HG03575 (cell line): ENCODE data around the gene ASPG.

Source experiments
- ATAC-seq: cut with Tn5 transposase; IDR thresholded peaks from one replicate; pipeline ENCODE4 v1.9.1; 2021; ENCODE audit not compliant: unreplicated experiment, insufficient number of reproducible peaks, low FRiP score; ENCODE audit errors: extremely low read depth

Gene ASPG

DNA sequence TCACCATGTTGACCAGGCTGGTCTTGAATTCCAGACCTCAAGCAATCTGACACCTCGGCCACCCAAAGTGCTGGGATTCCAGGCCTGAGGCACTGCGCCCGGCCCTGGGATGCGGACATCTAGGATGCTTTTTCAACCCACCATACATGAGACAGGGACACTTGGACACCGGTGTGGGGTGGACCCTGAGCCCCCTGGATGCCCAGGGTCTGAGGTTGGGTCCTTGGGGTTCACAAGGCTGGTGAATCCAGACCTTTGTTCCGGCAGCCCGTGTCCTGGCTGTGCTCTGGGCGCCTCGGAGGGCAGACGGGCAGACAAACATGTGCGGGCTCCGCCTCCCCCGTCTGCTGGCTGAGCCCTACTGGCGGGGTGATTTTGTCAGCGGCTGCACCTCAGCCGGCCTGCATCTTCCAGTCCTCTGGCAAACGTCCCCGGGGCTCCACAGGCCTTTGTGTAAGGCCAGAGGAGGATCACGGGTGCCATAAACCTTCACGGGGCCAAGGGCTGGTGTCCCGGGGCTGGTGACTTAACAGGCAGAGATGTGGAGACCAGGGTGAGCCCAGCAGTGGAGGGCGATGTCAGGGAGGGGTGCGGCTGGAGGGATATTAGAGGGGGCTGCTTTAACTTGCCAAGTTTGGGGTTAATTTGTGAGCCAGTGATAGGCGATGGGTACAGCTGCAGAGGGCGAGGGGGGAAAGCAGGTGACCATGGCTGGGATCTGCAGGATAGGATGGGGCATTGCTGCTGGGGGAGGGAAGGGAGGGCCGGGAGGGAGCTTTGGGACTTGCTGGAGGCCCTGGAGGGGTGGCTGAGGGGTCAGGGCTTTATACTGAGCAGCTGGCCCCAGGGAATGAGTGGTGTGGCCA, 5.8 kb downstream of the ASPG start:
- ATAC-seq = no peak

DNA sequence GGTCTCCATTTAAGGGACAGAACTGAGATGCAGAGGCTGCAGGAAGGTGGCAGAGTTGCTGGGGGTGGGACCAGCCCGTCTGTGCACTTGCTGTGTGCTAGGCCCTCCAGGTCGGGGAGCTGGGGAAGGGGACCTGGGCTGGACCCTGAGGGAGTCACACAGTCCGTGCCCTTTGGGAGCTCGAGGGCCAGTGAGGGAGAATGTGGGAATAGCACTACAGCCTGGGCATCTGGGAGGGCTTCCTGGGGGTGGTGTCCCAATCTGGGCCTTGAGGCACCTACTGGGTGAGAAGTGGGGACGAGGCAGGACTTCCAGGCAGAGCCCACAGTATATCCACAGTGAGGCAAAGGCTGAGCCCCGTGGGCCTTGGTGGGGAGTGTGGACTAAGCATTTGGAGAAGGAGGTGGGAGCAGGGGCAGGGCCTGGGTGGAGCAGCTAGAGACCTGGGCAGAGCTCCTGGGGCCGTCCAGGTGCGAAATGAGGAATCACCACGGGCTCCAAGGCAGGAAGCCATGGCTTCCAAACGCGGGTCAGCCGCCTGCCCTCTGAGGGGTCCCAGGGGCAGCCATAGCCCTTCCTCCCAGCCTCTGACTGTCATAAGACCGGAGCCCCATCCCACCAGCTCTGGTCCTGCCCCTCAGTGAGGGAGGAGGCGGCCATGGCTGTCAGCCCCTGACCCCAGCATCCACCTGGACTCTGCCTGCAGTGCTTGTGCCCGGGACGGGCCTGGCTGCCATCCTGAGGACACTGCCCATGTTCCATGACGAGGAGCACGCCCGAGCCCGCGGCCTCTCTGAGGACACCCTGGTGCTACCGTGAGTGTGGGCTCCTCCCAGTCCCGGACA, 6.6 kb downstream of the ASPG start:
- no peak for ATAC-seq

DNA sequence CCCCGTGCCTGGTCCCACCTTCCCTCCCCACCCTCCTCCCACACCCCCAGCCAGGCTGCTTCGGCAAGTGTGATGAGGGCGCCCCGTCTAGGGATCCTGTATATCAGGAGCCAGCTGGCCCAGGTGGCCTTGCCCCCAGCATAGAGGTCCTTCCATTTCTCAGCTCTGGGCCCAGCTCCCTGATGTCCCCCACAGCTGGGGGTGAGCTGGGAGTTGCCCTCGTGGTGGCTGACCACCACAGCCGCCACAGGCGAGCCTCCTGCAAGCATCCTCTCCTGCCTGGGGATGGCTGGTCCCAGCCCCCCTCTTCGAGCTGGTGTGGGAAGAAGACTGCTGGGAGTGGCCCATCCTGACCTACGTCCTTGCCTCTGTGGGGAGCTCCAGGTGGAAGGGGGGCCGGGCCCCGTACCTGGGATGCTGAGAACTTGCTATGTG, 7.4 kb downstream of the ASPG start:
- no peak for ATAC-seq

DNA sequence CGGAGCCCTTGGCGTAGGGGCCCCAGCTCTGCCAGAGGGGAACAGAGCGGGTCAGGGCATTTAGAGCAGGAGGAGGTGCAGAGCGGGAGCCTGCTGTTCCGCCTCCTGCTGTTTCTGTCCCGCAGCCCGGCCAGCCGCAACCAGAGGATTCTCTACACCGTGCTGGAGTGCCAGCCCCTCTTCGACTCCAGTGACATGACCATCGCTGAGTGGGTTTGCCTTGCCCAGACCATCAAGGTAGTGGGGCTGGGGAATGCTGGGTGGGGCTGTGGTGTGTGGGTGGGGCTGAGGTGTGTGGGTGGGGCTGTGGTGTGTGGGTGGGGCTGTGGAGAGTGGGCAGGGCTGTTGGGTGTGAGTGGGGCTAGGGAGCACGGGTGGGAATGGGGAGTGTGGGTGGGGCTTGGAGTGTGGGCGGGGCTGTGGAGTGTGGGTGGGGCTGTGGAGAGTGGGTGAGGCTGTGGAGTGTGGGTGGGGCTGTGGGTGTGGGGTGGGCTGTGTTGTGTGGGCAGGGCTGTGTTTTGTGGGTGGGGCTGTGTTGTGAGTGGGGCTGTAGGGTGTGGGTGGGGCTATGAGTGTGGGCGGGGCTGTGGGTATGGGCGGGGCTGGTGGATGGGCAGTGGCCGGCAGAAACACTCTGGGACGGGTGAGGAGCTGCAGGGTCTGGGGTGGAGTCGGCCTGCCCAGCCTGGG, 8.0 kb downstream of the ASPG start:
- no peak for ATAC-seq

DNA sequence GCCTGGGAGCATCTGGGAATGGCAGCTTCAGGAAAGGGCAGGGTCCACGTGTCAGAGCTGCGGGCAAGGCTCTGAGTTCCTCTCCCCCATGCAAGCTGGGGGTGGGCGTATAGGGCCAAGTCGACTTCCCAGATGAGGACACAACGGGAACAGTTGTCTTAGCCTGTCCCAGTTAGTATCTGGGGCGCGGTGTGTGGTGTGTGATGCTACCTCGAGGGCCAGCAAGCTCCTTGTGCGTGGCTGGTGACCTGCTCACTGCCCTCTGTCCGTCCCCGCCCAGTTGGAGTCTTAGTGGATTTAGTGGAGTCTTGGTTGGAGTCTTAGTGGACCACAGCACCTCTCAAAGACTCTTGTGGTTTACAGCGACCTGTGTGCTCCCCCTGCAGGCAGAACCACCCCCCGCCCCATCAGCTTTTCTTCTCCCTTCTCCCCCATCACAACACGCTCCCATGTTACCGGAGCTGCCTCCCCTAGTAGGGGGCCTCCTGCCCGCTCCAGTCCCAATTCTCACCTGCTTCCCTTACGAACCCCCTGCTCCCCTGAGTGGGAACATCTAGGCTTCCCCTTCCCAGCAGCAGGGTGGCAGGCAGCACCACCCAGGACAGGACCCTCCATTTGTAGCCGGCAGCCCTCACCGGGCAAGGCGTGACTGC, 8.7 kb downstream of the ASPG start:
- no peak for ATAC-seq

DNA sequence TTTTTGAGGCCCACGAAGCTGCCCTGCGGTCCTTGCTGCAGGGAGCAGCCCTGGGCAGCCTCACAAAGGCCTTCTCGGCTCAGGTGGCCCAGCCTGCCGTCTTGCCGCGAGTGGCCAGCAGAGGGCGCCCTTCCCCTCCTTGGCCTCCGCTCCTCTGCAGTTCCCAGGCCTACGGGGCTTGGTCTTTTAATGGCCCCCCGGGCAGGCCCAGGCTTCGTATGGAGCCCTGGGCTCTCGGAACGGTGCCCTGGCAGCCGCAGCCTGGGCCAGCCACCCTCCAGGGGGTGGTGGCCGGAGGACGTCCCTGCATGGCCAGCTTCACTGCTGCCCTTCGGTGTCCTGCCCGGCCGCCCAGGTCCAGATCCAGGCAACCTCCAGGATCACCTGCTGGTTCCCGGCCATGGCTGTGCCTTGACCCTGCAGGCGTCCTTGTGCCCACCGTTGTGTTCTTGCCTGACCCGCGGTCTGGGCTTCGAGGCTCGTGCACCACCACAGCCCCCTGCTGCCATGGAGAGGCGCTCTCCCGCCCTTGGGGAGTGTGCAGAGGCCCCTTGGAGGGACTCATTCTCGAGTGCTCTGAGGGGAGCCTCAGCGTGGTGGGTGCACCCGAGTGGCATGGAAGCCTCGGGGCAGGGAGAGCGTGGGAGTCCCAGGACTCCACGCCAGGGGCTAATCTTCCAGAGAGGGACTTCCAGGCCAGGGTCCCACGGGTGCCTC, 9.4 kb downstream of the ASPG start:
- no peak for ATAC-seq

DNA sequence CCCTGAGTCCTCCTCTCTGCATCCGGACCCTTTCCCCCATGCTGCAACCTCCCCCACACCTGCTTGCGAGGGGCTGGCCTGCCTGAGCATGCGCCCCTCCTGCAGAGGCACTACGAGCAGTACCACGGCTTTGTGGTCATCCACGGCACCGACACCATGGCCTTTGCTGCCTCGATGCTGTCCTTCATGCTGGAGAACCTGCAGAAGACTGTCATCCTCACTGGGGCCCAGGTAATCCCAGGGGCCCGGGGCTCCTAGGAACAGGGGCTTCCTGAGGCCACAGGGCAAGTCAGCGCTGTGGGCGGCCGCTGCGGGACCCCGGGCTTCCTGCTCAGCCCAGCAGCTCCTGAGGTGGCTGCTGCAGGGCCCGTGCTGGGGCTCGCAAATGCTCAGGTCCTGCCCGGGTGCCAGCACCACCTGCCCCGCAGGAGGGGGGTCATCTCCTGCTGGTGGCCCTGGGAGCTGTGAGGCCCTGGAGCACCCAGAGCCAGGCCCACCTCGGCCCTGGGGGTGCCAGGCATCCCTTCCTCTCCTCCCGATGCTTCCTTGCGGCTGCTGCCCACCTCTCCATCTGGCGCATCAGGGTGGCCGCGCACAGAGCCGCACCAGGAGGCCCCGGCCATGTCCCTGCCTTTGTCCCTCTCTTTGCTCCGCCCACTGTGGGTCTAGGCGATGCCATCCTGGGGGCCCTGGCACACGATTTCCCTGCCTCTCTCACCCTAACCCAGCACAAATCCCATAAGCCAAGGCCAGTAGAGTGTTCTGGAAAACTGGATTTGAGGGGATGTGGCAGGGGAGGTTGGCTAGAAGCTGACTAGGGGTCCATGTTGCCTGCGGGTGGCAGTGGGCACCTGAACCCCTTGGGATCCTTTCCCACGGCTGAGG, 10.2 kb downstream of the ASPG start:
- no peak for ATAC-seq

DNA sequence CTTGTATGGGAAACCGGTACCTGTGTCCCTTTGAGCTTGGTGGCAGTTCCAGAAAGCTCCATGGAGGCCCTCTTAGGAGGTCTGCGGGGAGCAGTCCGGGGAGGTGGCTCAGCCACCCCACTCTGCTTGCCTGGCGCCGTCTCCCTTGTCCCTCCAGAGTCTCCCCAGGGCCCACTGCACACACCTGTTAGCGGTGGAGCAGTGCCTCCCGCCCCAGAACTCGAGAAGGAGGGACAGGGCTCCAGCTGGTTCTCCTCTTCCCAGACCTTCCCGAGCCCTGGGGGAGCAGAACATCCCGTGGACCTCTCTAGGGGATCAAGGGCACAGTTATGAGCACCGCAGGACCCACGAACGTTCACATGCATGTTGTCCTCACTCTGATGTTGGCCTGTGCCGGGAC, 10.8 kb downstream of the ASPG start:
- no peak for ATAC-seq

DNA sequence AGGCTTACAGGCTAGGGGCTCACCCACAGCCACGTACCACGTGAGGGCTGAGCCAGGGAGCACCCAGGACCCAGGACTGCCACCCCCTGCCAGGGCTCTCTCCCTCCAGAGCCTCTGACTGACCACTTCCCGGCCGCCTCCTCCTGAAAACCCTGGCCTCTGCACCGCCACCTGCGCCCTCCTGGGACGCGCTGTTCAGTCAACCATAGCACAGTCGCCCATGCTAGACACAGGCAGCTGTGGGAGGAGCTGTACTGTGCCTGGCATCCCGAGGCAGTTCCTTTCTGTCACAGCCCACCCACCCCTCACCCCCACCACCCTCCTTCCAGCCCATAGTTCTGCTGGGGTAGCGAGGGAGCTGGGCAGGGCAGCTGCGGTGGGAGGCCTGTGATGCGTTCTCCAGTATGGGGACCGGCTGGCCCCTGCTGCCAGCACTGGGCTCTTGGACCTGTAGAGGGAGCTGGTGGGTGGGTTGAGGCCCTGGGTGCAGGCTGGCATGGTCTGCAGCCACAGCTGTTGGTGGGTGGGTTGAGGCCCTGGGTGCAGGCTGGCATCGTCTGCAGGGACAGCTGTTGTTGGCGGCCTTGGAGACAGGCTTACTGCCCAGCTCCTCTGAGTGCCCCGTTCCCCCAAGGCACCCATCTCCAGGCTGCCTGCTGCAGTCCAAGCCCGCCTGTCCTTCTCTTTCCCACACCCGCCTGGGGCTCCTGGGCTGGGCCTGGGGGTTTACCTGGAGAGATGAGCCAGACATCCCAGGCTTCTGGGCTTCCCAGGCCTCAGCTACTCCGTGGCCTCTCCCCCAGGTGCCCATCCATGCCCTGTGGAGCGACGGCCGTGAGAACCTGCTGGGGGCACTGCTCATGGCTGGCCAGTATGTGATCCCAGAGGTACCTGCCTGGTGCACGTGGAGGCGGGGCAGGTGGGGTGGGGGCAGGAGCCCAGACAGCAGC, 11.5 kb downstream of the ASPG start:
- ATAC-seq = no peak

DNA sequence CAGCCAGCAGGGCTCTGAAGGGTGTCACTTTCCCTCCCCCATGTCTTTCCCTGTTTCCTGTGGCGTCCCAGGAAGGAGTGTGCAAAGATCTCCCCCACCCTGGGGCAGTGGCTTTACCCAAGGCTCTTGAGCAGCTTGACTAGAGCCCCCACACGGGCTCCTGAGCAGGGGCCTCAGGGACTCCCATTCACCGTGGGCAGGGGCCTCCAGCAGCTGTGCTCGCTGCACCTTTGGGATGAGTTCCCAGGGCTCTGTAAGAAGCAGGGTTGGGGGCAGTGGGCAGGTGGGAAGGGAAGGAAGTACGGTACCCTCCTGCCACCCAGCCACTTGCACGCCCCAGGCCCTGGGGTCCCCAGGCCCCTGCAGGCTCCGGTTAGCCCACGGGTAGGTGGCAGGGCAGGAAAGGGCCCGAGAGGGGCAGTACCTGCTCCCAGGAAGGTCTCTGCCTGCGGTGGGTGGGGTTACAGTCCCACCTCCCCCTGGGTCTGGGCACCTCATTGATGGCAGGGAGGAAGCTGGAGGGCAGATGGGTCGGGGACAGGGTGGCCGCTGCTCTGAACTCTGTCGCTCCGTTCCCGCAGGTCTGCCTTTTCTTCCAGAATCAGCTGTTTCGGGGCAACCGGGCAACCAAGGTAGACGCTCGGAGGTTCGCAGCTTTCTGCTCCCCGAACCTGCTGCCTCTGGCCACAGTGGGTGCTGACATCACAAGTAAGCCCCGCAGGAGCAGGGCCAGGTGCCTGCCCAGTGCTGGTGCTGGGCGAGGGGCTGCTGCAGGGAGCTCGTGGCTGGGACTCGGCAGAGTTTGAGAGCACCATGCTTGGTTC, 13.0 kb downstream of the ASPG start:
- ATAC-seq = no peak

DNA sequence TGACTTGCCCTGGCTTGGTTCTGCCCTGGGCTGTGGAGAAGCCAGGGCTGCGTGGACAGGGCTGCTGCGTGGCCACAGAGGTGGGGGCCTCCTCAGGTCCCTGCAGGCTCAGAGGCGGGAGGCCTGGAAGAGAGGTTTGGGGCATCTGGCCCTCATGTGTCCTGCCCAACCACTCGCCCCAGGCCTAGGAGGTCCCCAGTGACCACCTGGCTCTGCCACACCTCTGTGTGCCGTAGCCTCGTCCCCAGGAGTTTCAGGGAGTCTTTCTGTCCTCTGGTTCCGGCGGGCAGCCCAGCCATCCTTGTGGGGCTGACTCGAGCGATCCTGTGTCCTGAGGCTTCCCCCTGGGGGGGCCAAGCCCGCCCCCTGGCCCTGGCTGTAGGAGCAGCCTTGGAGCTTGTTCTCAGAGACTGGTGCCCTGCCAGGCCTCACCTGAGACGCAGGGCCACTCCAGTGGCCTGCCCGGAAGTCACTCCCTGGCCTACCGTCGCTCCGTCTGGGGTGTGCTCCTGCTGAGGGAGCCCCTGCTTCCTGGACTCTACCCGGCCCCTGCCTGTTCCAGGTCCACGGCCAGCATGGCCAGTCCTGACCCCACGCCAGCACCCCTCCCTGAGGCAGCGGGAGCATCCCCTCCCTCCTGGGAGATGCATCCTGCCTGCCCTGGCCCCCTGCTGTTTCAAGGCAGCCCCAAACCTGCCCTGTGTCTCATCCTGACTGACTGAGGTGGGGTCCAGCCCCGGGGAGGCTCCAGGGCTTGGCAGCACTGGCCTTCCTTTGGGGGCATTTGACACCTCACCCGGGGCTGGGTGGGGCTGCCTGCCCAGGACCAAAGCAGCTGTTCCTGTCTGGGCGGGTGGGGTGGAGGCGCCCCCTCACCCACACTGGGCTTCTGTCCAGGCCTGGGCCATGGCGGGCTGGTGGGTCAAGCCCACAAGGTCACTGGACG, 13.9 kb downstream of the ASPG start:
- ATAC-seq = no peak

DNA sequence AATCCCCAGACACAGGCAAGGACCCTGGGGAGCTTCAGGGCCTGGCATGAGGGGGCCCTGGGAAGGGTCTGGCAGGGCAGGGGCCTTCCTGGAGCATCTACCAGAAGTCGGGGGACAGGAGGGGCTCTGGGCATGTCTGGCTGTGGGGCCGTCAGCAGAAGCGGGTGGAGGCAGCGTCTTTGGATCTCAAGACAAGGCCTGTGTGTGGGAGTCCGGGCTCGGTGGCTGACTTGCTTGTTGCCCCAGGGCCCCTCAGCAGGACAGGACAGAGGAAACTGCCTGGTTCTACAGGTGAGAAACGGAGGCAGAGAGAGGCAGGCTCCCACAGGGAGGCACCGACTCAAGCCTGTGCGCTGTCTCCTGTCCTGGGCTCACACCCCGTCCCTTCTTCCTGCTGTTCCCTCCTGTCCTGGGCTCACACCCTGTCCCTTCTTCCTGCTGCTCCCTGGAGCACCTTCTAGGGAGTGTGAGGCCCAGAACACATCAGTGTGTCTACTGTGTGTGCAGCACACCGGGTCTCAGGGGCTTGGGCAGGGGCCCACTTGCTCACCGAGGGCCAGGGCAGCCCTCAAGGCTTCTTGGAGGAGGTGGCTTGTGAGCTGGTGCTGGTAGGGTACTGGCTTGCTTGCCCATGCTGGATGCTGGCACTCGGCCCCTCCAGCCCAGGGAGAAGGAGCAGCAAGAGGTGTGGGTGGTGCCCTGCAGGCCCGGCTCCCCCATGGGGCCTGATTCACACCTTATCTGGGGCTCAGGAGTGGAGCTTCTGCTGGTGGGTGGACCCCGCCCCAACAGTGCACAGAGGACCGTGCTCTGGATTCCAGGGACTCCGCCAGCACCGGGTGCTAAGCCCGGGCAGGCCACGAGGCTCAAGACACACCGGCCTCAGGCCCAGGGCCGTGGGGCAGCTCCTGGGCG, 14.9 kb downstream of the ASPG start:
- no peak for ATAC-seq

DNA sequence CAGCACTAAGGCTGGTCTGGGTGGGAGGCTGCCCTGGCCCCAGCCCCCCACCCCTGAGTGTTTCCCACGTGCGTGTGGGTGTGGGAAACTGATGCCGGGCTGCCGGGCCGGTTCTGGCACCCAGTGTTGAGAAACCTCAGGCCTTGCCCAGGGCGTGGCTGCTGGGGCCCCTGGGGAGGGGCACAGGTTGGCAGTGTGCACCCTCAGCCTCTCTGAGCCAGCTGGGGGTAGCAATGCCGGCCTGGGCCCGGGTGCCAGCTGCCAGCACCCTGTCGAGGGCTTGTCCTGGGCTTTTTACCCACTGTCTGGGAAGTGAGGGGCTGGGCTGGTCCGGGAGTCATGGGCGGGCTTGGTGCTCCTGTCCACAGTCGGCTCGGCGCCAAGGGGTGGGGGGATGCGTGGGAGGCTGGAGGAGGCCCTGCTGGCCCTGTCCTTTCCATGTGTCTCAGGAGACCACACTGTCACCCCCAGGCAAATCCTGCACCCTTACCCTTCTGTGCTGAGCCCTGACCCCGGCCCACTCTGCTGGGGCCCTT, 15.7 kb downstream of the ASPG start:
- ATAC-seq = no peak
